WTC11 (cell line): ENCODE measurements around the gene ARHGEF10L. TPM values are rescaled to one million over a fixed set of nuclear protein-coding genes. Genes with fewer than 3 reads are reported as not detected.

Source experiments
- ATAC-seq: fragments of 200-7000 bp; cut with Tn5 transposase; 2 replicates; pipeline ENCODE4 v1.10.0; 2021; ENCODE audit warnings: mild to moderate bottlenecking, moderate library complexity
- CTCF ChIA-PET: fragments of 300-600 bp; sonication (Branson Sonifier 250); formaldehyde crosslinking; loops from one replicate; lab custom pipeline; 2021; ENCODE audit warnings: antibody characterized with exemption; lab: Charles Lee
- POLR2A ChIA-PET: fragments of 350-600 bp; sonication (Branson Sonifier 250); formaldehyde crosslinking; loops from one replicate; lab custom pipeline; 2021; ENCODE audit warnings: antibody characterized with exemption; lab: Charles Lee
- DNase-seq: peaks from one replicate; pipeline ENCODE4 v3.0.0; 2021; ENCODE audit warnings: low spot score
- H3K27ac Mint-ChIP-seq: 2 replicates; pipeline ENCODE4 v1.8.0; 2021; ENCODE audit warnings: mixed read lengths
- H3K27me3 Mint-ChIP-seq: 2 replicates; pipeline ENCODE4 v1.8.0; 2021; ENCODE audit warnings: low read depth, mild to moderate bottlenecking, moderate library complexity, mixed read lengths
- H3K36me3 Mint-ChIP-seq: 2 replicates; pipeline ENCODE4 v1.8.0; 2021; ENCODE audit warnings: mixed read lengths
- H3K4me1 Mint-ChIP-seq: 2 replicates; pipeline ENCODE4 v1.8.0; 2022; ENCODE audit warnings: mixed read lengths
- H3K4me3 Mint-ChIP-seq: 2 replicates; pipeline ENCODE4 v1.8.0; 2021; ENCODE audit warnings: mild to moderate bottlenecking, moderate library complexity, mixed read lengths
- H3K9me3 Mint-ChIP-seq: 2 replicates; pipeline ENCODE4 v1.8.0; 2021; ENCODE audit warnings: mixed read lengths
- ATF3 ChIP-seq: sonication (generic); formaldehyde crosslinking; conservative IDR thresholded peaks from 2 replicates; pipeline ENCODE4 v1.8.1; 2022; ENCODE audit warnings: mild to moderate bottlenecking, missing genetic modification reagents
- ATF6 ChIP-seq: sonication (generic); formaldehyde crosslinking; IDR thresholded peaks from 2 replicates; pipeline ENCODE4 v1.8.1; 2023; ENCODE audit warnings: mild to moderate bottlenecking, missing genetic modification reagents
- CREM ChIP-seq: sonication (generic); formaldehyde crosslinking; IDR thresholded peaks from 2 replicates; pipeline ENCODE4 v1.8.1; 2022; ENCODE audit warnings: mild to moderate bottlenecking, missing genetic modification reagents, moderate library complexity
- CTCF ChIP-seq: fragments of 200-600 bp; IDR thresholded peaks from 2 replicates; pipeline ENCODE4 v1.8.0; 2022; ENCODE audit warnings: antibody characterized with exemption
- FOXK1 ChIP-seq: sonication (generic); formaldehyde crosslinking; IDR thresholded peaks from 2 replicates; pipeline ENCODE4 v1.8.0; 2022; ENCODE audit warnings: mild to moderate bottlenecking, moderate library complexity, missing genetic modification reagents
- GABPB1 ChIP-seq: sonication (generic); formaldehyde crosslinking; IDR thresholded peaks from 2 replicates; pipeline ENCODE4 v1.8.1; 2023; ENCODE audit warnings: mild to moderate bottlenecking, missing genetic modification reagents
- GRHL2 ChIP-seq: fragments of 250-450 bp; sonication (Bioruptor Pico); IDR thresholded peaks from 2 replicates; pipeline ENCODE4 v1.8.0; 2022; ENCODE audit warnings: mild to moderate bottlenecking, moderate library complexity; ENCODE audit not compliant: insufficient replicate concordance, severe bottlenecking
- IRF1 ChIP-seq: sonication (generic); formaldehyde crosslinking; IDR thresholded peaks from 2 replicates; pipeline ENCODE4 v1.8.0; 2023; ENCODE audit warnings: missing genetic modification reagents
- IRF2 ChIP-seq: sonication (generic); formaldehyde crosslinking; IDR thresholded peaks from 2 replicates; pipeline ENCODE4 v1.8.0; 2022; ENCODE audit warnings: low read depth, missing genetic modification reagents, borderline replicate concordance
- NR1H2 ChIP-seq: sonication (generic); formaldehyde crosslinking; IDR thresholded peaks from 2 replicates; pipeline ENCODE4 v1.9.0; 2021; ENCODE audit warnings: mild to moderate bottlenecking, moderate library complexity, missing genetic modification reagents
- NR2C2 ChIP-seq: sonication (generic); formaldehyde crosslinking; IDR thresholded peaks from 2 replicates; pipeline ENCODE4 v1.8.0; 2022; ENCODE audit warnings: mild to moderate bottlenecking, missing genetic modification reagents
- PRRX2 ChIP-seq: fragments of 250-450 bp; sonication (Bioruptor Pico); IDR thresholded peaks from 2 replicates; pipeline ENCODE4 v1.8.0; 2021; ENCODE audit warnings: mild to moderate bottlenecking
- USF1 ChIP-seq: sonication (generic); formaldehyde crosslinking; IDR thresholded peaks from 2 replicates; pipeline ENCODE4 v1.8.0; 2022; ENCODE audit warnings: mild to moderate bottlenecking, missing genetic modification reagents
- ZNF219 ChIP-seq: sonication (generic); formaldehyde crosslinking; IDR thresholded peaks from 2 replicates; pipeline ENCODE4 v1.8.0; 2023; ENCODE audit warnings: missing genetic modification reagents, mild to moderate bottlenecking, borderline replicate concordance
- ZNF423 ChIP-seq: fragments of 250-450 bp; sonication (Bioruptor Pico); IDR thresholded peaks from 2 replicates; pipeline ENCODE4 v2.1.2; 2022; ENCODE audit warnings: mild to moderate bottlenecking, moderate library complexity
- total RNA-seq: library from RNA; stranded (reverse); gene quantifications from 3 replicates; pipeline ENCODE4 v1.2.3, GENCODE V29; 2021
- TF ChIP-seq, protein P1 (sequence below): fragments of 250-450 bp; sonication (Bioruptor Pico); IDR thresholded peaks from 2 replicates; pipeline ENCODE4 v1.9.0; 2021; ENCODE audit warnings: moderate library complexity, mild to moderate bottlenecking, inconsistent platforms, borderline replicate concordance
- TF ChIP-seq, protein P2 (sequence below): sonication (generic); formaldehyde crosslinking; IDR thresholded peaks from 2 replicates; pipeline ENCODE4 v1.8.0; 2023; ENCODE audit warnings: mild to moderate bottlenecking, missing genetic modification reagents

ARHGEF10L gene
- total RNA-seq, 1 experiment from 2014 or later = 34.4 TPM

DNA sequence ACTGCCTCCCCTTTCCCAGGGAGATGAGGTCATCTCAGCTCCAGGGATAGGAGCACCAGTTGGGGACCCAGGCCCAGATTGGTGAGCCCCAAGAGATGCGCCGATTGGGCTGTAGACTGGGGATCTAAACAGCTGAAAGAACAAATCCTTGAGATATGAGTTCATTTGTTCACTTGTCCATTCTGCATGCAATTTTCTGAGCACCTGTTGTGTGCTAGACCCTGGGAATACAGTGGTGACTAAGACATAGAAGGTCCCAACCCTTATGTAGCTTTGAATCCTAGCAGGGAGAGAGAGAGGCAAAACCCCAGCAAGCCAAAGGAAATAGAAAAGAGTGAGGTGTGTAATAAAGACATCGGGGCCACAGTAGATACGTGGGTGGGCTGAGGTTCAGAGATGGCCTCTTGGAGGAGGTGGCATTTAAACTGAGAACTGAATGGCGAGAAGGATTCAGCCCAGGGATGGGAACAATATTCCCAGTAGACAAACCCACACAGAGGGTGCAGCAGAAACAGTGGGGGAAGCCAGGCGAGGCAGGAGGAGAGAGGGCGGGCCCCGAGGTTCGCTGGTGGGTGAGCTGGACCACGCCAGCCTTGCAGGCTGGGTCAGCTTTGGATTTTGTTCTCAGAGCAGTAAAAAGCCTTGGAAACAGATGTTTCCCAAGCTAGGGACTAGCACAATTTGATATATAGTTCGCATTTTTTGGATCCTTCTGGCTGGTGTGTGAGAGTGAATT lies 110.0 kb downstream of the ARHGEF10L start:
- Mint-ChIP-seq H3K4me1 (no peaks in the 10 kb centered on the region), H3K27ac (no peak overlapping the region), H3K9me3 (no peaks in the 10 kb centered on the region), H3K27me3 (no peaks in the 10 kb centered on the region), H3K36me3 (peaks cover 7% of the 10 kb centered on the region), H3K4me3 (no peak overlapping the region)
- CTCF ChIA-PET = interaction anchor here (0.9 to 2.9 kb wide), 4 partner anchors 12 to 51 kb away, joined by 3 to 16 read pairs (median 3); no protein-coding TSS in a partner anchor
- TF ChIP-seq ZNF219 (CRISPR knock-in tag) = no peak
- no peak for TF ChIP-seq NR1H2 (CRISPR knock-in tag)
- TF ChIP-seq USF1 = no peak
- TF ChIP-seq PRRX2 (CRISPR knock-in tag) = no peak
- TF ChIP-seq CTCF = no peak
- TF ChIP-seq, protein P1, sequence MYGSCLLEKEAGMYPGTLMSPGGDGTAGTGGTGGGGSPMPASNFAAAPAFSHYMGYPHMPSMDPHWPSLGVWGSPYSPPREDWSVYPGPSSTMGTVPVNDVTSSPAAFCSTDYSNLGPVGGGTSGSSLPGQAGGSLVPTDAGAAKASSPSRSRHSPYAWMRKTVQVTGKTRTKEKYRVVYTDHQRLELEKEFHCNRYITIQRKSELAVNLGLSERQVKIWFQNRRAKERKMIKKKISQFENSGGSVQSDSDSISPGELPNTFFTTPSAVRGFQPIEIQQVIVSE (CRISPR knock-in tag) = no peak
- no peak for TF ChIP-seq ATF6 (CRISPR knock-in tag)
- TF ChIP-seq, protein P2, sequence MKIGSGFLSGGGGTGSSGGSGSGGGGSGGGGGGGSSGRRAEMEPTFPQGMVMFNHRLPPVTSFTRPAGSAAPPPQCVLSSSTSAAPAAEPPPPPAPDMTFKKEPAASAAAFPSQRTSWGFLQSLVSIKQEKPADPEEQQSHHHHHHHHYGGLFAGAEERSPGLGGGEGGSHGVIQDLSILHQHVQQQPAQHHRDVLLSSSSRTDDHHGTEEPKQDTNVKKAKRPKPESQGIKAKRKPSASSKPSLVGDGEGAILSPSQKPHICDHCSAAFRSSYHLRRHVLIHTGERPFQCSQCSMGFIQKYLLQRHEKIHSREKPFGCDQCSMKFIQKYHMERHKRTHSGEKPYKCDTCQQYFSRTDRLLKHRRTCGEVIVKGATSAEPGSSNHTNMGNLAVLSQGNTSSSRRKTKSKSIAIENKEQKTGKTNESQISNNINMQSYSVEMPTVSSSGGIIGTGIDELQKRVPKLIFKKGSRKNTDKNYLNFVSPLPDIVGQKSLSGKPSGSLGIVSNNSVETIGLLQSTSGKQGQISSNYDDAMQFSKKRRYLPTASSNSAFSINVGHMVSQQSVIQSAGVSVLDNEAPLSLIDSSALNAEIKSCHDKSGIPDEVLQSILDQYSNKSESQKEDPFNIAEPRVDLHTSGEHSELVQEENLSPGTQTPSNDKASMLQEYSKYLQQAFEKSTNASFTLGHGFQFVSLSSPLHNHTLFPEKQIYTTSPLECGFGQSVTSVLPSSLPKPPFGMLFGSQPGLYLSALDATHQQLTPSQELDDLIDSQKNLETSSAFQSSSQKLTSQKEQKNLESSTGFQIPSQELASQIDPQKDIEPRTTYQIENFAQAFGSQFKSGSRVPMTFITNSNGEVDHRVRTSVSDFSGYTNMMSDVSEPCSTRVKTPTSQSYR (CRISPR knock-in tag) = no peak
- TF ChIP-seq IRF2 (CRISPR knock-in tag) = no peak
- TF ChIP-seq GABPB1 (CRISPR knock-in tag) = no peak
- TF ChIP-seq CREM = no peak
- no peak for TF ChIP-seq IRF1
- TF ChIP-seq GRHL2 (CRISPR knock-in tag) = no peak
- no peak for TF ChIP-seq ATF3 (CRISPR knock-in tag)
- TF ChIP-seq NR2C2 (CRISPR knock-in tag) = no peak
- no peak for TF ChIP-seq FOXK1 (CRISPR knock-in tag)
- no peak for TF ChIP-seq ZNF423
- ATAC-seq = no peak
- DNase-seq = no peak
- POLR2A ChIA-PET = no interaction called here
